GM23338 (cell line): ENCODE measurements around the gene CARF.
"Not testable (repeated sequence)": the region's sequence is repeated elsewhere in the genome, so short reads cannot be mapped to it uniquely, and the experiment has no call there.

Source experiments
- CREB1 ChIP-seq: fragments of 250-450 bp; sonication (Bioruptor Pico); IDR thresholded peaks from 2 replicates; pipeline ENCODE4 v1.5.0; 2020; ENCODE audit warnings: low read depth, mild to moderate bottlenecking, moderate library complexity
- EZH2 ChIP-seq: fragments of 200-600 bp; sonication (generic); IDR thresholded peaks from one replicate; pipeline ENCODE4 v1.8.0; 2017; ENCODE audit warnings: antibody characterized with exemption, mild to moderate bottlenecking, low read depth; ENCODE audit not compliant: unreplicated experiment
- EZH2phosphoT487 ChIP-seq: fragments of 200-600 bp; sonication (generic); IDR thresholded peaks from one replicate; pipeline ENCODE4 v1.8.1; 2018; ENCODE audit warnings: antibody characterized with exemption; ENCODE audit not compliant: unreplicated experiment
- STAT1 ChIP-seq: IDR thresholded peaks from one replicate; pipeline ENCODE4 v1.6.1; 2016; ENCODE audit warnings: antibody characterized with exemption; ENCODE audit not compliant: unreplicated experiment
- ZNF114 ChIP-seq: fragments of 250-450 bp; sonication (Bioruptor Pico); IDR thresholded peaks from 2 replicates; pipeline ENCODE4 v1.5.0; 2020; ENCODE audit warnings: mild to moderate bottlenecking, moderate library complexity
- TF ChIP-seq, protein P1 (sequence below), 2 experiments: fragments of 200-600 bp in 1 of 2; sonication (generic) in 1 of 2; conservative IDR thresholded peaks; 2 replicates each; pipeline versions ENCODE4 v1.5.1 to v1.6.1; 2016 to 2017; ENCODE audit warnings: antibody characterized with exemption in 2 of 2, low read depth in 2 of 2, mild to moderate bottlenecking in 2 of 2, moderate library complexity in 1 of 2

DNA sequence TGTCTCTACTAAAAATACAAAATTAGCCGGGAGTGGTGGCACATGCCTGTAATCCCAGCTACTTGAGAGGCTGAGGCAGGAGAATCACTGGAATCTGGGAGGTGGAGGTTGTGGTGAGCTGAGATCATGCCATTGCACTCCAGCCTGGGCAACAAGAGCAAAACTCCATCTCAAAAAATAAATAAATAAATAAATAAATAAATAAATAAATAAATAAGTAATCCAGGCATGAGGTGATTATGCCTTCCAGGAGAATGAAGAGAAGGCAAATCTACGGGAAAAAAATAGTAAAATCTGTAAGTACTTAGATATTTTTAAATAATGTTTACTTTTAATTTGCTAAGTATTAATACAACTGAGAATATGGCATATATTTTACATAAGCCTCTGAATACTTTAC lies 57.3 kb downstream of the CARF start:
- not testable (repeated sequence) for TF ChIP-seq ZNF114 (CRISPR knock-in tag); CREB1; EZH2; STAT1; EZH2phosphoT487
- TF ChIP-seq, protein P1, sequence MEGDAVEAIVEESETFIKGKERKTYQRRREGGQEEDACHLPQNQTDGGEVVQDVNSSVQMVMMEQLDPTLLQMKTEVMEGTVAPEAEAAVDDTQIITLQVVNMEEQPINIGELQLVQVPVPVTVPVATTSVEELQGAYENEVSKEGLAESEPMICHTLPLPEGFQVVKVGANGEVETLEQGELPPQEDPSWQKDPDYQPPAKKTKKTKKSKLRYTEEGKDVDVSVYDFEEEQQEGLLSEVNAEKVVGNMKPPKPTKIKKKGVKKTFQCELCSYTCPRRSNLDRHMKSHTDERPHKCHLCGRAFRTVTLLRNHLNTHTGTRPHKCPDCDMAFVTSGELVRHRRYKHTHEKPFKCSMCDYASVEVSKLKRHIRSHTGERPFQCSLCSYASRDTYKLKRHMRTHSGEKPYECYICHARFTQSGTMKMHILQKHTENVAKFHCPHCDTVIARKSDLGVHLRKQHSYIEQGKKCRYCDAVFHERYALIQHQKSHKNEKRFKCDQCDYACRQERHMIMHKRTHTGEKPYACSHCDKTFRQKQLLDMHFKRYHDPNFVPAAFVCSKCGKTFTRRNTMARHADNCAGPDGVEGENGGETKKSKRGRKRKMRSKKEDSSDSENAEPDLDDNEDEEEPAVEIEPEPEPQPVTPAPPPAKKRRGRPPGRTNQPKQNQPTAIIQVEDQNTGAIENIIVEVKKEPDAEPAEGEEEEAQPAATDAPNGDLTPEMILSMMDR (conservative IDR thresholded peaks at IDR 0.05; ENCODE audit: low read depth in 2 of 2): not testable (repeated sequence)
